NCI-H524 treated with DMSO at 0.1 percent for 48 hours (cell line): ENCODE measurements around the gene ABO.
"Not testable (repeated sequence)": the region's sequence is repeated elsewhere in the genome, so short reads cannot be mapped to it uniquely, and the experiment has no call there.

ENCODE experiments used
- DNase-seq: peaks from one replicate; lab custom pipeline; 2025; lab: John Stamatoyannopoulos, UW

The ABO gene

DNA sequence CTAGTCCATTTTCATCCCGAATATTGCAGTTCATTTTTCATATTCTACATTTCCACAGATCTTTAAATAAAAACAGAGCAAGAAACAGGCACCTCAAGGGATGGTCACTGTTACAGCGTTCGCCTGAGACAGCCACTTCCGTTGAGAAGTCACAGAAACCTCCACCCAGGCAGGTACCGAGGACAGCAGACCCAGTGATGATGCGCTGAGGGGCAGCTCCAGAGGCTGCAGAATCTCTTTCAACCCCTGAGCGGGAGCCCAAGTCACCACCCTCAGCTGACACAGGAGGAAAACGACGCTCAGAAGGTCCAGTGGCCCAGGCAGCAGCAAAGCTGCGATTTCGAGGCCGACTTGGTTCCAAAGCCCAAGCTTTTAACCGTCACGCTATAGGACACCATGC is 32.8 kb downstream of the ABO start:
- no peak for DNase-seq

- DNase-seq: no peak
These were observed 35.4 kb downstream of the ABO start for GRCh38 chr9:133239533-133240090.

DNA sequence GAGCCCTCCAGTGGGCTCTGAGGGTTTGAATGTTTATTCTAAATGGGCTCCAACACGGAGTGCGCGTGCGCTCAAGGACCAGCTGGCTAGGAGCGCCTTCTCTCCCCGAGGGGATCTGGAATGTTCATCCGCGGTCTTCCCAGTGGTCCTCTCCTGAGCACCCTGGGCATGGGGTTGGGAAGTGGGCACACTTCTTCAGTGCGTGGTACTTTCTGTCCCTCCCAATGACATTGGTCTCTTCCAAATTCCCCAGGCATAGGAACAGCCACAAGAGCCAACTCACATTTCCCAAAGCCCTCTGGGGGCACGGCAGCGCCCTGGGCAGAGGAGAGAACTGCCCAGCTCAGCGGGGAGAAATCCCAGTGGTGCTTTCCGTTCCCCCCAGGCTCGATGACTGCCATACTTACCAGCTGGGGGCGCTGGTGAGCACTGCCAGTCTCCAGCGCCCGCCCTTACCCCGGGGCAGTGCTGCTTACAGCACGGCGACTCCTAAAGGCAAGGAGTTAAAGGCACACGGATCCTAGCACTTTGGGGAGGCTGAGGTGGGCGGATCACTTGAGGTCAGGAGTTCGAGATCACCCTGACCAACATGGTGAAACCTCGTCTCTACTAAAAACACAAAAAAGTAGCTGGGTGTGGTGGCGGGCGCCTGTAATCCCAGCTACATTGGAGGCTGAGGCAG is 36.0 kb downstream of the ABO start:
- no peak for DNase-seq

DNA sequence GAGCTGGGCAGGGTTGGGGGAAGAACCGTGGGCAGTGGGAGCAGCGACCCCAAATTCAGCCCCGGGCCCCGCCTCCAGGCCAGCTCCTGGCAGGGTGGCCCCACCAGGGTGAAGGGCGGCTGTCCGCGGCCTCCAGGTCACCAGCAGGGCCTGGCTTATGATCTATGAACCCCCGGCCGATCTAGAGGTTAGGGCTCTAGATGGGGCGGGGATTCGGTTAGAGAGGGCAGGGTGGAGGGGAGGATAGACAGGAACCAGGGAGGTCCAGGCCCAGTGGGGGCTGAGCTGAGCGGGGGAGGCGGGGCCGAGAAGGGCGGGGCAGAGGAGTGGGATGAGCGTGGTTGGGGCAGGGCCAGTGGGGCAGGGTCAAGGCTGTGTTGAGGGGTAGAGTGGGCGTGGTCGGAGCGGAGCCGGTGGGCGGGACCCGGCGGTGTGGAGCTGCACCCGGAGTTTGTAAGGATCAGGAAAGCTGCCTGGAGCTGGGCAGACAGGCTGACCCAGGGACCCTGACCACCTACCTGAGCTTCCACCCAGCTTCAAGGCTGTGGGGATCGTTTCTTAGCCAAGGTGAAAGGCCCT is 36.6 kb downstream of the ABO start:
- DNase-seq: no peak

DNA sequence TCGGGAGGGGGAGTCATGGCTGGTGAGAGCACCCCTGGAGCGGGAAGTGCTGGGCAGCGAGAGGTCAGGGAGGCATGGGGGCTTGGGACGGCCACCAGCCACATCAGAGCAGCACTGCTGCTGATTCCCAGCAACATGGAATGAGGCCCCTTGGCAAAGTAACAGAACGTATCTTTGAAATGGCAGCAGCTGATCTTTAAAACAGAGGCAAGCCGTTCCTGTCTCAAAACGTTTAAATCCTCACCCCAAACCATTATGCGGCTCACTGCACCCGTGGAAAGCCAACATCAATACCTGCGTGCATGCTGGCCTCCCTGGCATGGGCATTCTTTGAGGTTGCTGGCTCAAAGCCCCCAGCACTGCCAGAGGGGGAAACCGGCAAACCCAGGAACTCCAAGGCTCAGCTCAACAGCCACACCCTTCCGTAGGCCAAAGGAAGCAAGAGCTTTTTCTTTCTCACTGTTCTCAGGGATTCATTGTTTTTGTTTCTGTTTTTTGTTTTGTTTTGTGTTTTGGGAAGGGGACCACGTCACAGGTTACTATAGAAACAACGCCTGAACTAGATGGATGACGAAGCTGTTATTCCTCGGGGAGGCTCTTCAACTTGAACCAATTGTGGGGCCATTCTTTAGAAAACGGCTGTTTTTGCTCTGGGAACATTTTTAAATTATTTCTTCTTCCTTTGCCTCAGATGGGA is 37.8 kb downstream of the ABO start:
- no peak for DNase-seq

GRCh38 chr9:133236291-133237034 is 38.5 kb downstream of the ABO start:
- DNase-seq: not testable (repeated sequence)

GRCh38 chr9:133235549-133236222 is 39.3 kb downstream of the ABO start:
- no peak for DNase-seq

DNA sequence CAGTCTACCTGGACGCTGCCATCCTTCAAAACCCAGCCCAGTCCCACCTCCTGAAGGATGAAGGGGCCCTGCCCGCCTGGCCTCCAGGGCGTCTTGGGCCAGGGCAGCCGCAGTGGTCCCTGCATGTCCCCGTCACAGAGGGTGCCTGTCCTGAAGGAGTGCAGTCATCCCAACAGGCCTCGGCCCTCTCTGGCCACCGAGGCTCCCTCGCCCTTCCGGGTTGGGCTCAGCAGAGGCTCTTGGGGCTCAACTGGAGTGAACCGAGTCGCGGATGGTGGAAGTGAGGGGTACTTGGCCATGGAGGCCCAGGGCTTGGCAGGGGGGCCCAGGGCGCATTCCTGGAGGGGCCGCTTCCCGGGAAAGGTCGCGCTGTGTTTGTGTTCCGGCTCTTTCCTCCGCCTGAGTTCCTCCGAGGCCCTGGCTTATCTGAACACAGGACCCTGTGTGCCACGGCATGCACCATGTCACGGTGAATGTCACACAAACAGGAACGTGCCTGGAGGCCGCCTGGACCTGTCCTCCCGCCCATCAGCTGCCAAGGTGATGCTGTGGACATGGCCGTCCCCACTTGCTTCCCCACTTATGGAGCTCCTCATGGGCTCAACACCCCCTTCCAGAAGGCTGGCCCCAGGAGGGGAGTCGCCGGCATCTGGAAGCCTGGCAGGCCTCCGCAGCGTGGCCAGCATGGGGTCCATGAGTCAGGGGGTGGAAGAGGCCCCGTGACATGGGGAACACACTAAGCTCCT is 40.3 kb downstream of the ABO start:
- no peak for DNase-seq

DNA sequence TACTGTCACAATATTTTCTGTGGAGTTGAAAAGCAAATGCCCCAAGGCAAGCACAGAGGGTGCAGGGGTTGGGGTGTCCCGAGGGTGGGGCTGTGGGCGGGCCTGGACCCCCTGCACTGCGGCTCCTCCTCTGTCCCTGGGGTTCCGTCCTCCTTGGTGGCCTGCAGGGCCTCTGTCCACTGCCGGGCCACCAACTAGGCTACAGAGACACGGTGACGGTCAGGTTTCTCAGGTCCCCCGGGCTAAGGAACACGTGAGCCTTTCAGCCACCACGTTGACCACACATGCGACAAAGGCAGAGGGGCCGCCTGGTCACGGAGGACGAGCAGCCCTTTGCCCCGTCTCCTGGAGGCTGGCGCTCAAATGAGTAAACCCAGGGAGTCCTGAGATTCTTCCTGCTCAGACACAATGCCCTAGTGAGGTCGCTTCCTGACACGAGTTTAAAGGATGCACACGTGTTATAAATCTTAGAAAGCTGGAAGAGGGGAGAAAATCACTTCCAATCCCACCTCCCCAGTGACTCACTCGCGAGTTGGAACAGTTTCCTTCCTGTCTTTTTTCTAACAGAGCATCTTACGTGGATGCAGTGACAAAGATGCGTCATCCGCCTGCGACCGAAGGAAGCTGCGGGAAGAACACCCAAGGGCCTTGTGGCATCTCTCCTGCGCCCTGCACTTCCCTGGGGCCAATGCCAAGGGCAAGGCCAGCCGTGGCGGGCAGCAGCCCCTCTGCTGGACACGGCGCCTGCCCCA is 41.1 kb downstream of the ABO start:
- no peak for DNase-seq

DNA sequence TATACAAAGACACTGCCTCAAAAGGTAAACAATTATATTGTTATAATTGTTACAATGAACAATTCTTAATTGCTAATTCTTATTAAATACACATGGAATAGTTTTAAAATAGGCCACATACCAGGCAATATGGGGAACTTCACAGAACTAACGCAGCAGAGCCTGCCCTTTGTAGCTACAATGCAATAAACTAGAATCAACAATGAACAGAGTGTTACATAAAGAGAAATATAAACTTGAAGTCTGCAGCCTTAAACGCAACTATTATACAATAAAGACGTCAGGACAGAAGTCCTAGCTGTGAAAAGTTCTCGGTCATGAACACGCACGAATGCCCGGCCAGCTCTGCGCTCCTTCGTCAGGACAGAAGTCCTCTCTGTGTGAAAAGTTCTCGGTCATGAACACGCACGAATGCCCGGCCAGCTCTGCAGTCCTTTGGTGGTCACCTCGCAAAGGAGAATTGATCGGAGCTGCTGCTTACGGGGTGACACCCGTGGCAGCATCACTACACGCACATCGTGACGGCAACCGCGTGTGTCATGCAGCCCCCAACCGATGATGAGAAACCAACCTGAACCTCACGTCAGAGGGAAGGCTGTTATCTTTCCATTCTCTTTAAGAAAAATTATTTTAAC is 43.0 kb downstream of the ABO start:
- DNase-seq: not testable (repeated sequence)

DNA sequence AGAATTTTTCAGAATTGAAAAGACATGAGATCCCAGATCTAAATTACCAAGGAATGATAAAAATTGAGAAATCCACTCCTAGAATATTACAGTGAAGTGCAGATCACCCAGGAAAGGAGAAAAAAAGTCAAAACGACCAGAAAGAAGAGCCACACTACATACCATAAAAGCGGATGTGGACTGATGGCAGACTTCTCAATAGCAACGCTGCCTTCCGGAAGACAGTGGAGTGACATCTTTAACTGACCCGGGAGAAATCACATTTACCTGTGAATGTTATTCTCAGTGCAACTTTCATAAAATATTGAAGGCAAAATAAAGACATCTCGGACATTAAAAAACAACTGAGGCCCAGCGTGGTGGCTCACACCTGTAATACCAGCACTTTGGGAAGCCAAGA is 44.5 kb downstream of the ABO start:
- not testable (repeated sequence) for DNase-seq

DNA sequence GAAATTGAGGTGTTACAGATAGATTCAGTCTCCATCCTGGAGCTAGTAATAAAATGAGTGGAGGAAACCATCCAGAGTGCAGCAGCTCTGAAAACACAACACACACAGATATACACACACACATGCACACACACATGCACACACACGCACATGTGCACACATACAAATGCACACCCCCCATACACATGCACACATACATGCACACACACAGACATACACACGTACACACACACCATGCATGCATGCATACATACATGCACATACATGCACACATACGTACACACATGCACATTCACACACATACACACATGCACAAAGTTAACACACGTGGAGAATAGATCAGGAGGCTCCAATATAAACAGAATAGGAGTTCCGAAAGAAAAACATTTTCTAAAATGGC is 44.9 kb downstream of the ABO start:
- no peak for DNase-seq

GRCh38 chr9:133228474-133229193 is 46.4 kb downstream of the ABO start:
- DNase-seq: not testable (repeated sequence)

DNA sequence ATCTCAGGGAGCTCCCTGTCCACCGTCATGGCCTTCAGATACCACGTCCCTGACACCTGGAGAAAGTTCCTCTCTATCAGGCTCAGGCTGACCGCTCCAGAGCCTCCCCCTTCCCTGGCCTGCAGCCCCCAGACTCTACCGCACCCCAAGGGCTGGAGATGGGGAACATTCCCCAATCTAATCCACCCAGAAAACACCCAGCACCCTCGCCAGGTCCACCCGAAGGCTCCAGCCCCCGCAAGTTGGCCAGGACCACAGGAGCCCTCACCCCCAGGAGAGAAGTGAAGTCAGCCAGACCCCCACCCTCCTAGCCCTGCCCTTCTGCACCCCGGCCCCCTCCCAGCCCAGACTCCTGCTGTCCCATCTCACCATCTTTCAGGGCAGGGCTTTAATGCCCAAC is 47.0 kb downstream of the ABO start:
- DNase-seq: not testable (repeated sequence)

GRCh38 chr9:133227242-133227860 is 47.6 kb downstream of the ABO start:
- no peak for DNase-seq

DNA sequence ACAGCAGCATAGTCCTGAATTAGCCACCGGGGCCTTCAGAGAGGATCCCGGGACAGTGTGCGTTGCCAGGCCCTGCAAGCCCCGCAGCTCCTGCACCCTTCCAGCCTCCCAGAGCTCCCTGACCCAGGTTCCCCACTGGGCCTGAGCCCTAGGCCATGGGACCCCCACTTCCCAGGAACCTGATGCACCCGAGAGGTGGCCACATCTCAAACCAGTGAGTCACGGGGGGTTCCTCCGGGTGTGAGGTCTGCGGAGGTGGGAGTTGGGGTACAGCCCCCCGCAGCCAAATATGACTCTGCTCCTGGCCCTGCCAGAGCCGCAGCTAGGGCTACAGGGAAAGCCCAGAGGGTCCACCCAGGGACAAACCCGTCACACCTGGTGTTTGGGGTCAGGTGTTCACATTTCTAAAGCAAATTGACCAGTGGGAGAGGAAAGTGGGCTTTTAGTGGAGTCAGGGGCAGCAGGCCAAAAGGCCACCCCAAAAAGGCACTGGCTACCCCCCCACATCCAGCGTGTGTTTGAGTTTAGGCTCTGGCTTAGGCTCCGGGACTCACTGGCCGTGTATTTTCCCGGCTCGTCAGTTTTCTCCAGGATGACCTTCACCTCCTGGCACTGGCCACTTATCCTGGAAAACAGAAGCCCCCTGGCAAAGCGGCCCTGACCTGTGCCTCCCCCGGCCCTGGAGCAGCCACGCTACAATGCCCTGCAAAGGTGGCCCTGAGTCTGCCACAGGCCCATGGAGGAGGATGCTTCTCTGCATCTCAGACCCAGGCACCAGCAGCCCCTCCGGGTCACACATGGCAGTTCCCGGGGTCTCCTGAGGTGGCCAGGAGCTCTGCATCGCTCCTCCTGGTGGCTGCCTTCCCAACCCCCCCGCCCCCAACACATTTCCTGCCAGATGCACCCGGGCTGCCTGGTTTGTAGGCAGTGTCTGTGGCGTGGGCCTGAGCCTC is 48.5 kb downstream of the ABO start:
- DNase-seq: no peak

- no peak for DNase-seq
These were observed 49.6 kb downstream of the ABO start for GRCh38 chr9:133225171-133226011.
